Activated naive CD8-positive, alpha-beta T cell treated with anti-CD3 and anti-CD28 coated beads, Interleukin-2, amount 50 U/mL, for 16 hours (primary cell): Measurements from ENCODE around the gene CHD1L.
"Not testable (repeated sequence)": the region's sequence is repeated elsewhere in the genome, so short reads cannot be mapped to it uniquely, and the experiment has no call there.

Experiments used
- DNase-seq: peaks from one replicate; pipeline ENCODE4 v3.0.0-alpha.2; 2020; ENCODE audit warnings: low read depth, low spot score

Gene CHD1L

DNA sequence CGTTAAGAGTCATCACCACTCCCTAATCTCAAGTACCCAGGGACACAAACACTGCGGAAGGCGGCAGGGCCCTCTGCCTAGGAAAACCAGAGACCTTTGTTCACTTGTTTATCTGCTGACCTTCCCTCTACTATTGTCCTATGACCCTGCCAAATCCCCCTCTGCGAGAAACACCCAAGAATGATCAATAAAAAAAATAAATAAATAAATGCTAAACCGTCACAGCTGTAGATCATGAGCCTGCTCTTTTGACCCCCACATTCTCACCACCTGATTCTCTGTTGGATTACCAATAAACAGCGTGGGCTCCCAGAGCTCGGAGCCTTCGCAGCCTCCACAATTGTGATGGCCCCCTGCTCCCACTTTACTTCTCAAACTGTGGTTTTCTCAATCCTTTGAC lies 8.6 kb upstream of the CHD1L start:
- not testable (repeated sequence) for DNase-seq

DNA sequence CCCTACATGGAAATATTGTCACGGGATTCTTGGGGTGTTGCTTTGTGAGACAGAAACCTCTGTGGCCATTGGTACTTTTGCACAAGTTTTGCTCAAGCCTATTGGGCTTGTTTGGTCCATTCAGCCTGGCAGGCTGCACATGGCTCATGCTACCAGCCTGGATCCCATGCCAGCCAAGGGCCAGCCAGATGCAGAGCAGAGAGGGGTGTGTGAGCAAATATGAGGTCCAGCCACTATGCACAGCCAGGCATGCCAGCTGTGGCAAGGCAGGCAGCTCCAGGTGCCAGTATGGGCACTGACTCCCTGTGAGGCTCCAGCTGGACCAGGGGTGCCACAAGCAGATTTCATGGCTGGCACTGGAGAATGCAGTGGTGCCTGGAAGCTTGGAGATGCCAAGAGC lies 6.7 kb upstream of the CHD1L start:
- no peak for DNase-seq

DNA sequence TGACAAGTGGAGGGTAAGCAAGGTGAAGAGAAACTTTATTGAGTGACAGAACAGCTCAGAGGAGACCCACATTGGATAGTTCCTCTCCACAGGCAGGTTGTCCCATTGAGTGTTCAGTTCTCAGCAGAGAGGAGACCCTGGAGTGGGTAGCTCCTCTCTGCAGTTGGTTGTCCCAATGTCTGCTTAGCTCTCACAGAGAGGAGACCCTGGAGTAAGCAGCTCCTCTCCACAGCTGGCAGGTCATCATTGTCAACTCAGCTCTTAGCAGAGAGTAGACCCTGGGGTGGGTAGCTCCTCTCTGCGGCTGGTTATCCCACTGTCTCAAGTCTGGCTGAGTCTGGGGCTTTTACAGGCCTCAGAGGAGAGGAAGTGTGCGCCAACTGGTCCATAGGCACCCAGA lies 6.0 kb upstream of the CHD1L start:
- no peak for DNase-seq

DNA sequence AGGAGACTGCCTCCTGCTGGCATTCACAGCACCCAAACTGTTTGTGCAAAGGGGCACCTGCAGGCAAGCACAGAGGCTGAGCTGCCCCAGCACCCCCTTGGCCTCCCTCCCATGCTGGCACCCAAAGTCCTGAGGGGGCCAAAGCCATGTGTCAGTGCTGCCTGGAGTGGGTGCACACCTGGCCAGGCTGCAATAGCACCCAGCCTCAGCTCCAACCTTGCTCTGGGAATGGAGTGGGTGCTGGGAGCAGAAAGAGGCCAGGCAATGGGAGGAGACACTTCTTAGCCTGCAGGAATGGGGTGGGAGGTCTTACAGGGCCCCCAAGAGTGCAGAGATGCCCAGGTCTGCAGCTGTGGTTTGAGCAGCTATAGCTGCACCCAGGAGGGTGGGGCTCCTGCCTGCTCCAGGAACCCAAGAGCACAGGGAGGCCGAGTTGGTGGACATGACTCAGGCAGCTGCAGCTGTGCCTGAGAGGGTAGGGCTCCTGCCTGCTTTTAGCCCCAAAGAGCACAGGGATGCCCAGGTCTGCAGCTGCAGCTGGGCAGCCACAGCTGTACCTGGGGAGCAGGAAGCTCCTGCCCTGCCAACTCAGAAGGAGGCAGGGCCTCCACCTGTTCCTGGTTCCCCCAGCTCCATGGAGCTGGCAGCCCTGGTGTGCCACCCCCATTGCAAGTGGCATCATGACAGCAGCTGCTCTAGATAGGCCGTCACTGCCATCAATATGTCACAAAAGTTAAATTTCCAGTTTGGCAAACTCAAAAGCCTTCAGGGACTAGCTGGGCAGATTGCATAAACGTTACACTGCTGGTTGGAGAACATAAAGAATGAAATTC lies 5.3 kb upstream of the CHD1L start:
- no peak for DNase-seq

DNA sequence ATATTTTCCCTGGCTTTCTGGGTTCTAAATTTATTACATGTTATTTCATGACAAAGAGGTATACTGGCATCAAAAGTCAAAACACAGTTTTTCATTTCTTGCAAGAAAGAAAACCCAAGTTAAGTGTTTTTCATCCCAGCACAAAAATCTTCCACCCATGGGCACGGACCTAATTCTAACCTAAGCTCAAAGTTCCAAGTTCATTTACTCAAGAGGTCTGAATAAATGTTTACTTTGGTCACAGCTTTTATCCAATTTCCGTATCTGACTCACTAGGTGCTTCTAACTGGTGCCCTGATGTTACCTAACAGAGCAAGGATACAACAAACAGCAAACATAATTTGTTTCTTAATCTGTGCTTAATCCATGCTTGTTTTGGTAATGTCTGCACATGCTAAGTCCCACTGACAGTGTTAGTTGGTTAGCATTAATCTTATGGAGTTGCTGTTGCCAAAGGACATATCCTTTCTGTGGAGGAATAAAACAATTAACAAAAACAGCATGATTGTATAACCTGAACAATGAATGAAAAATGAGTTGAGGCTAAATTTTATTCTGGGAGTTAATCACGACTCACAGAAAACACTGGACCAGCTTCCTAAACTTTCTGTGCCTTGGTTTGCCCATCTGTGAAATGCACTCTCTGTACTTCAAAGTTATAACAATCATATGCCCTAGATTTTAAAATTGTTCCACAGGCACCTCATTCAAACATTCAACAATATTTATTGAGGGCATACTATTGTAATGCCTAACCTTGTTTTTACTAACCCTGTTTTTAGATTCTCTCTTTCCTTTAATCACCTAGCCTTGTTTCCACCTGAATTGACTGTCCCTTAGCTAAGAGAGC lies 4.2 kb upstream of the CHD1L start:
- no peak for DNase-seq

DNA sequence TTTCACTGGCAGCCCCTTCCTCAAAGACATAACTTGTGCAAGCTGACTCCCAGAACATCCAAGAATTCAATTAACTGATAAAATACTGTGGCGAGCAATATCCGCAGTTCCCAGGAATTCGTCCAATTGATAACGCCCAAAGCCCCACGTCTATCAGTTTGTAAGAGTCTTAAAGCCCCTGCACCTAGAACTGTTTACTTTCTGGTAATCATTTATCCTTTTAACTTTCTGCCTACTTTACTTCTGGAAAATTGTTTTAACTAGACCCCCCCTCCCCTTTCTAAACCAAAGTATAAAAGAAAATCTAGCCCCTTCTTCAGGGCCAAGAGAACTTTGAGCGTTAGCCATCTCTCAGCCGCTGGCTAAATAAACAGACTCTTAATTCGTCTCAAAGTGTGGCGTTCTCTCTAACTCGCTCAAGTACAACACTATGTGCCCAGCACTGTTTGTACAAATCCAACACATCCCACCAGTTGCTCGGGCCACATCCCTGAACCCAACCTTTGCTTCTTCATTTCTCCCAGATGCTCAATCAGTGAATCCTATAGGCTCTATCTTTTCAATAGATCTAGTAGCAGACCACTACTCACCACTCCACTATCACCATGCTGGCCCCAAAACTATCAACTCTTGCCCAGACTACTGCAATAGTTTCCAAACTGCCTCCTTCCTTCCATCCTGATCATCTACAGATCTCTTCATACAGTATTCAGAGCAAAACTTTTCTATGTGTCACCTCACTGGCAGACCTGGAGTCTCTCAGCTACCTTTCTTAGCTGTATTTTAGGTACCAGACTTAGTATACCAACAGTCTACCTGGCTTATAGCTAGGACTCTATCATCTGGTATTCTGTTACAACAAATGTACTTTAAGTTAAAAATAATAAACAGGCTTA lies 3.3 kb upstream of the CHD1L start:
- DNase-seq, result no peak

DNA sequence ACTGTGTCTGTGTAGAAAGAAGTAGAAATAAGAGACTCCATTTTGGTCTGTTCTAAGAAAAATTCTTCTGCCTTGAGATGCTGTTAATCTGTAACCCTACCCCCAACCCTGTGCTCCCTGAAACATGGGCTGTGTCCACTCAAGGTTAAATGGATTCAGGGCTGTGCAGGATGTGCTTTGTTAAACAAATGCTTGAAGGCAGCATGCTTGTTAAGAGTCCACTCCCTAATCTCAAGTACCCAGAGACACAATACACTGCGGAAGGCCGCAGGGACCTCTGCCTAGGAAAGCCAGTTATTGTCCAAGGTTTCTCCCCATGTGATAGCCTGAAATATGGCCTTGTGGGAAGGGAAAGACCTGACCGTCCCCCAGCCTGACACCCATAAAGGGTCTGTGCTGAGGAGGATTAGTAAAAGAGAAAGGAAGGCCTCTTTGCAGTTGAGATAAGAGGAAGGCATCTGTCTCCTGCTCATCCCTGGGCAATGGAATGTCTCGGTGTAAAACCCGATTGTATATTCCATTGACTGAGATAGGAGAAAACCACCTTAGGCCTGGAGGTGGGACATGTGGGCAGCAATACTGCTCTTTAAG lies 2.3 kb upstream of the CHD1L start:
- not testable (repeated sequence) for DNase-seq

DNA sequence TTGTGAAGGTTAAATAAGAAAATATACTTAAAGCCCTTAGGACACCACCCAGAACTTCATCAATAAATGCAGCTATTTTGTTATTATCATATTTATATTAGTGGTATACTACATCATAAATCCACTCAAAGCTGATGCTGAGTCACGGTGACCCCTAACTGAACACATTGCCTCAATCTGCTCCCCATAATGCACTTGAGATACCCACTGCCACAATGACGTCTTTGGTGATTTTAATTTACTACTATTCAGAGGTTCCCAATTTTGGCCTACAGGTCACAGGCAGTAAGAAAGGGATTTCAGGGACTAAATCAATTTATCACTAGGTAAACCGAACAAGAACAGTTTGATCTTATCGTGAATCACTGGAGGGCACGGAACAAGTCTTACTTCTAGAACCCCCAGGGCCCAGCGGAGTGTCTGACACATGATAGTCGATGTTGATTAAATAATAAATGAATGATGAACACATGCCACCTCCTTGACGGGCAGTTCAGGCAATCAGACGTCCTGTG lies 493 bp upstream of the CHD1L start:
- DNase-seq, result no peak

DNA sequence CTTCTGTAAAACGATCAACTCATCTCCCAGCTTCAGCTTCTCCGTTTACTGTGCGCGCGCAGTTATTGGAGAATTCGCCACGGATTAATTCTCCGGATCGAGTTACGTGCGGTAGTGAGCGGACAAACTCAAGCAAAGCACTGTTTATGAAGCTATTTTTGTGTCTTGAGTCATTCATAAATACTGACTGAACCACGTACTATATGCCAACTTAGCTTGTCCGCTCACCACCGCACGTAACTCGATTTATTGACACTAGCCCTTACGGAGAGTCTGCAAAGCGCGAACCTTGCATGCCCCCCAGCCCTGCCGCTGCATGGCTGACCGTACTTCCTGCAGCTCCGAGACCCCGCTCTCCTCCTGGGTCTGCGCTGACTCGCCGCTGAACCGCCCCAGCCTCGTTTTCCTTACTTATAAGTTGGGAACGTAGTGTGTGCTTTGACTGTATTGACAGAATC lies 773 bp downstream of the CHD1L start:
- DNase-seq, result no peak

DNA sequence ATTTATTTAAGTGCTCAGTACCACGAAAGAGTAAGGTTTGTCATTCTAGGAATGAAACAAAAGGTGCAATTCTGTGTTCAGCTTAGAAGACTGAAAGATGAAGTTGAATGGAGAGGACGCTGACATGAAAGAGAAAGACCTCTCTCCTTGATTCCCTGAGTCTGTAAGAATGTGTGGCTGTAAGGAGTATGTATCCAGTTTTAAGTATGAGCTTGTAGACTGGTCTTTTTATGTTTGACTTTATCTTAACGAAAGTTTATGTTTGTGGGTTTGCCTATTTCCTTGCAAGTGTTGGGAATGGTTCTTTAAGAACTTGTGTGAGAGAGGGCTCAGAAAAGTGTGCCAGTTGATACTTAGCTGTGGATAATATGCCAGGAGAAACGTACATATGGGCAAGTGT lies 1.4 kb downstream of the CHD1L start:
- no peak for DNase-seq

DNA sequence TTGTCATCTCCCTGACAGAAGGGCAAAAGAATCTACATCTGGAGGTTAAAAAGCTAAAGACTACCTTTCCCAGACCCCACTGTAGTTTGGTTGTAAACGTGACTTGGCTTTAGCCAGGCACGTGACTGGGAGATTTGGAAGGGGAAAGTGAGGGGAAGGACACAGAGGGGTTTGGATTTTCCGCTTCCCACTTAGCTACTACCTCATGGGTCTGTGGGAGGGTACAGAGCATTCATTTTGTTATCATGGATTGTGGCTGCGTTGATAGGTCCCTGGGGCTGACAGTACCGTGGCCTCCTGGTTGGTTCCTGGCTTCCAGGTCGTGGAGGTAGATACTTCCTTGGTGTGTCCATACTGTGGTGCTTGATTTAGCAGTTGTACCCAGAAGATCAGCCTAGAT lies 2.6 kb downstream of the CHD1L start:
- no peak for DNase-seq

DNA sequence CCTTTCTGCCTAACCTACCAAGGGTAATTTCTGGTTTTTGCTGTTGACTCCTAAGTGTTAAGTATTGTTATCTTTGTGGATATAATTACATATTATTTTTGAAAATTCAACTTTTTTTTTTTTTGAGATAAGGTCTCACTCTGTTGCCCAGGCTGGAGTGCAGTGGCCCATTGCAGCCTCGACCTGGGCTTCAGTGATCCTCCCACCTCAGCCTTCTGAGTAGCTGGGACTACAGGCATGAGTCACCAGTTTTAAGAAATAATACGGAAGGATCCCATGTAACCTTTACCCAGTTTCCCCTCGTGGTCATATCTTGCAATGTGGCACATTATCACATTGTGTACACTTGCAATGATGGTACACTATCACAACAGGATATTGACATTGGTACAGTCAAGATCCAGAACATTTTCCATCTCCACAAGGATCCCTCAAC lies 3.1 kb downstream of the CHD1L start:
- DNase-seq, result no peak

DNA sequence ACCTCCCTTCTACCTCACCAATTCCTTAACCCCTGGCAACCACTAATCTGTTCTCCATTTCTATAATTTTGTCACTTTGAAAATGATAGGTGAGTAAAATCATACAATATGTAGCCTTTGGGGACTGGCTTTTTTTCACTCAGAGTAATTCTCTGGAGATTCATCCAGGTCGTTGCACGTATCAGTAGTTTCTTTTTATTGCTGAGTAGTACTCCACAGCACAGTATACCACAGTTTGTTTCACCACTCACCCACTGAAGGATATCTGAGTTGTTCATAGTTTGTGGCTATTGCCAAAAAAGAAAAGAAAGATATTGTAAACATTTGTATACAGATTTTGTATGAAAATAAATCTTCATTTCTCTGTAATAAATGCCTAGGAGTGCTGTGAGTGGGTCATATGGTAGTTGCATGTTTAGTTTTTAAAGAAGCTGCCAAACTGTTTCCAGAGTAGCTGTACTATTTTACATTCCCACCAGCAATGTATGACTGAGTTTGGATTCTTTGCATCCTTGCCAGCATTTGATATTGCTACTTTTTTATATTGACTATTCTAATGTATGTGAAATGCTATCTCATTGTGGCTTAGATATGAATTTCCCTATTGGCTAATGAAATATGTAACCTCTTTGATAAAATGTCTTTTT lies 3.7 kb downstream of the CHD1L start:
- DNase-seq, result no peak

DNA sequence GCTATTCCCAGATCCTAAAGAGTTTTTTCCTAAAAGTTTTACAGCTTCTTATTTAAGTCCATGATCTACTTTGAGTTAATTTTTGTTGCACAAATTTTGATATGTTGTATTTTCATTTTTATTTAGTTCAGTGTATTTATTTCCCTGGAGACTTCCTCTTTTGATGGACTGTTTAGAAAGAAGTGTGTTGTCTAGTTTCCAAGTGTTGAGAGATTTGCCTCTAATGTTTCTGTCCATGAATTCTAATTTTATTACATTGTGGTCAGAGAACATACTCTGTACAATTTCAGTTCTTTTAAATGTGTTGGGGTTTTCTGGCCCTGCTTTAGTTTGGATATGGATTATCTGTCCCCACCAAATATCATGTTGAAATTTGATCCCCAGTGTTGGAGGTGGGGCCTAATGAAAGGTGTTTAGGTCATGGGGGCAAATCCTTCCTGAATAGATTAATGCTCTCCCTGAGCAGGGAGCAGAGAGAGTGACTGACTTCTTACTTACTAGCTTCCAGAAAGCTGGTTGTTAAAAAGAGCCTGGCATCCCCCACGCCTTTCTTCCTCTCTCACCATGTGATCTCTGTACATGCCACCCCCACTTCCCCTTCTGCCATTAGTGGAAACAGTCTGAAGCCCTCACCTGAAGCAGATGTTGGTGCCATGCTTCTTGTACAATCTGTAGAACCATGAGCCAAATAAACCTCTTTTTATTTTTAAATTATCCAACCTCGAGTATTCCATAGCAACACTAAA lies 4.6 kb downstream of the CHD1L start:
- no peak for DNase-seq

DNA sequence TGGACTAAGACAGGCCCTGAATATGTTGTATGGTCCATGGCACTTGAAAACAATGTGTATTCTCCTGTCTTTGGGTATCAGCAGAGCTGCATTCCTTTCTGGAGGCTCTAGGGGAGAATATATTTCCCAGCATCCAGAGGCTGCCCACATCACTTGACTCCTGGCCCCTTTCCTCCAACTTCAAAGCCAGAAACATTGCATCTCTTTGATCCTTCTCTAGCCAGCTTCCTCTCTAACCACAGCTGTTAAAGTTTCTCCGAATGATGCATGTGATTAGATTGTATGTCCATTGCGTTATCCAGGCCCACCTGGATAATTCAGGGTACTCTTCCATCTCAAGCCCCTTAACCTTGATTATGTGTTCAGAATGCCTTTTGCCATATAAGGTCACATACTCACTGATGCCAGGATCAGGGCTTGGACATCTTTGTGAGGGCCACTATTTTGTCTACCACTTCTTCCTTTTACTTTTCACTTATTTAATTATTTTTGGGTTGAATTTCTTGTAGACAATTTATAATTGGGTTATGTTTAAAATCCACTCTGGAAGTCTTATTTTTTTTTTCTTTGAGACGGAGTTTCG lies 5.3 kb downstream of the CHD1L start:
- DNase-seq, result no peak

DNA sequence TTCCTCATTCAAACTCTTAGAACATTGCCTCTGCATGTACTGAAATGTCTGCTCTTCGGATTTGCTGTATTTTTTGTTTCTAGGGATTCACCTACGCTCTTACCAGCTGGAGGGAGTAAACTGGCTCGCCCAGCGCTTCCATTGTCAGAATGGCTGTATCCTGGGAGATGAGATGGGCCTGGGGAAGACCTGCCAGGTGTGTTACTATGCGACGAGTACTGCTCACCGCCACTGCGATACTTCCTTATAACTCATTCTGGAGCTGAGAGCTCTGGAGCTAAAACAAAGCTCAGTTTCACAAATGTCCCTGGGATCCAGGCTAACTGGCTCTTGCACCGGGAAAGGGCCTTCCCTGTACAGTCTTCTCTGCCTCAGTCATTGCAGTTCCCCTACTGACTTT lies 10.1 kb downstream of the CHD1L start:
- no peak for DNase-seq

DNA sequence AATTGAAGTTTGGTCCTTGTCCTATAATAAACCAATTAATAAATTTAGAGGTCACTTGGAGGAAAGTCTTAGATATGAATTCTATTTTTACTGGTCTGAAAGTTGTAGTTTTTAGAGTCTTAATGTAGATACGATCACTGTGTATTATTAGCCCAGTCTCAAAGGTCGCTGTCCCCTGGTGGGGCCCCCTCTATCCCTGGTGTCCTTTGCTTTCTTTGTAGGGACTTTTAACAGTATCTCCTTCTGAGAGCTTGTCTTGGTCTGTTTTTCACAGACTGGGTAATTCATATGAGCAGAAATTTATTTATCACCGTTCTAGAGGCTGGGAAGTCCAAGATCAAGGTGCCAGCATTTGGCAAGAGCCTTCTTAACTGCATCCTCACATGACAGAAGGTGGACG lies 18.5 kb downstream of the CHD1L start:
- no peak for DNase-seq

DNA sequence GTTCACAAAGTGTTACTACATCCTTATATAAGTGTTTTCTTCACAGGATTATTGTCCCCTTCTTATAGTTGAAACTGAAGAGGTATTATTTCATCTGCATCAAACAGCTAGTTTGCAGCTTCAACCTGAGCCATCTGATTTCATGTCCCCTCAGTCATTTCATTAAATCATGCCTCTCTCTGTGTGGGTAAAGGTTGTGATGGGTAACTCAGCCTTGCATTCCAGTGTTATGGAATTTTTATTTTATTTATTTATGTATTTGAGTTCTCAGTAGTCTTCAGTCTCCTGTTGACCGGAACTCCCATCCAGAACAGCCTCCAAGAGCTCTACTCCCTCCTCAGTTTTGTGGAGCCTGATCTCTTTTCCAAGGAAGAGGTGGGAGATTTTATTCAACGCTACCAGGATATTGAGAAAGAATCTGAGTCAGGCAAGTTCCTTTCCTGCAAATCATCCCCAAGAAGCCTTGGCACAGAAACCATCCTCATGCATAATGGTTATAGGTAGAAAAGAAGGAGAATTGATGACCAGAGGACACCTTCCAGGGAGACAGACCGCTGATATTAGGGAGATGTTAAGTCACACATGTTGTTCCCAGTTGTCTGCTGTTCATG lies 21.8 kb downstream of the CHD1L start:
- no peak for DNase-seq

DNA sequence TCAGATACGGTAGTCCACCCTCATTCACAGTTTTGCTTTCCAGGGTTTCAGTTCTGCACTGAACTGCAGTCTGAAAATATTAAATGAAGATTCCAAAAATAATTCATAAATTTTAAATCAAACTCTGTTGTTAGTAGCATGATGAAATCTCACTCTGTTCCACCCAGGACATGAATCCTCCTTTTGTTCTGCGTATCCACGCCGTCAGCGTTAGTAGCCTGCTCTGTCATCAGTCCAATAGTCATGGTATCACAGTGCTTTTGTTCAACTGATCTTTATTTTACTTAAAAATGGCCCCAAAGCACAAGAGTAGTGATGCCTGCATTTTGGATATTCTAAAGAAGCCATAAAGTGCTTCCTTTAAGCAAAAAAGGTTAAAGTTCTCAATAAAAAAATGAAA lies 23.9 kb downstream of the CHD1L start:
- DNase-seq, result no peak
